Measurements from ENCODE around the gene NUBP2.

Gene NUBP2

GRCh38 chr16:1821861-1822611 is 39.3 kb downstream of the NUBP2 start:
- H3K27me3 ChIP-seq (replicated peaks; ENCODE audit: control insufficient read depth, insufficient read depth, low read length): no peaks in the 10 kb centered on the region
- no peak for TF ChIP-seq CTCF (IDR thresholded peaks at IDR 0.05; ENCODE audit: insufficient read depth, low read length, poor library complexity, severe bottlenecking)
- H3K4me3 ChIP-seq (replicated peaks; ENCODE audit: low read depth, low read length): no peak overlapping the region
- DNase-seq (ENCODE audit: extremely low read depth, insufficient read length): no peak
- H3K36me3 ChIP-seq (ENCODE audit: control insufficient read depth, insufficient read depth, low read length): peaks cover 5% of the 10 kb centered on the region

GRCh38 chr16:1822801-1823200 is 40.0 kb downstream of the NUBP2 start:
- no peaks in the 10 kb centered on the region for H3K27me3 ChIP-seq (replicated peaks; ENCODE audit: control insufficient read depth, insufficient read depth, low read length)
- no peak for DNase-seq (ENCODE audit: extremely low read depth, insufficient read length)
- peaks cover 5% of the 10 kb centered on the region for H3K36me3 ChIP-seq (ENCODE audit: control insufficient read depth, insufficient read depth, low read length)
- no peak for TF ChIP-seq CTCF (IDR thresholded peaks at IDR 0.05; ENCODE audit: insufficient read depth, low read length, poor library complexity, severe bottlenecking)
- no peak overlapping the region for H3K4me3 ChIP-seq (replicated peaks; ENCODE audit: low read depth, low read length)

- DNase-seq (ENCODE audit: extremely low read depth, insufficient read length): peak; percentile 34
- Histone ChIP-seq H3K36me3 (ENCODE audit: control insufficient read depth, insufficient read depth, low read length) (peaks cover 3% of the 10 kb centered on the region; the same call in 1 of the 2 replicates), H3K4me3 (replicated peaks; ENCODE audit: low read depth, low read length) (no peak overlapping the region), H3K27me3 (replicated peaks; ENCODE audit: control insufficient read depth, insufficient read depth, low read length) (no peaks in the 10 kb centered on the region)
- peak; percentile 61 for TF ChIP-seq CTCF (IDR thresholded peaks at IDR 0.05; ENCODE audit: insufficient read depth, low read length, poor library complexity, severe bottlenecking)
Observed at GRCh38 chr16:1823821-1824220, 41.1 kb downstream of the NUBP2 start.

GRCh38 chr16:1825381-1825863 is 42.7 kb downstream of the NUBP2 start:
- no peak for TF ChIP-seq CTCF (IDR thresholded peaks at IDR 0.05; ENCODE audit: insufficient read depth, low read length, poor library complexity, severe bottlenecking)
- Histone ChIP-seq H3K27me3 (replicated peaks; ENCODE audit: control insufficient read depth, insufficient read depth, low read length) (no peaks in the 10 kb centered on the region), H3K36me3 (ENCODE audit: control insufficient read depth, insufficient read depth, low read length) (peaks cover 3% of the 10 kb centered on the region; the same call in 1 of the 2 replicates), H3K4me3 (replicated peaks; ENCODE audit: low read depth, low read length) (peak overlapping the region; percentile 87)
- no peak for DNase-seq (ENCODE audit: extremely low read depth, insufficient read length)

GRCh38 chr16:1825864-1826690 is 43.3 kb downstream of the NUBP2 start:
- TF ChIP-seq CTCF (IDR thresholded peaks at IDR 0.05; ENCODE audit: insufficient read depth, low read length, poor library complexity, severe bottlenecking): no peak
- Histone ChIP-seq H3K4me3 (replicated peaks; ENCODE audit: low read depth, low read length) (peak overlapping the region; percentile 87), H3K27me3 (replicated peaks; ENCODE audit: control insufficient read depth, insufficient read depth, low read length) (no peaks in the 10 kb centered on the region), H3K36me3 (ENCODE audit: control insufficient read depth, insufficient read depth, low read length) (peaks cover 3% of the 10 kb centered on the region; the same call in 1 of the 2 replicates)
- peak; percentile 82 for DNase-seq (ENCODE audit: extremely low read depth, insufficient read length)
